IMR-90 (cell line): ENCODE data around the gene GBF1. TPM values are rescaled to one million over a fixed set of nuclear protein-coding genes. Genes with fewer than 3 reads are reported as not detected.

Experiments
- ATAC-seq: fragments of 200-7000 bp; cut with Tn5 transposase; 2 replicates; pipeline ENCODE4 v1.9.1; 2020; ENCODE audit warnings: low read depth, mild to moderate bottlenecking, moderate library complexity
- BruUV-seq: library from RNA; stranded (reverse); fragments of 400-500 nt; replicated peaks from 2 replicates; lab custom pipeline; 2021; lab: Mats Ljungman, UMichigan
- CTCF ChIA-PET: fragments of 300-600 bp; formaldehyde crosslinking; extraction: SDS; loops from one replicate; lab custom pipeline; 2021; ENCODE audit warnings: antibody characterized with exemption; lab: Yijun Ruan, JAX
- POLR2A ChIA-PET: fragments of 300-600 bp; sonication (Branson Sonifier 250); formaldehyde crosslinking; loops from one replicate; lab custom pipeline; 2022; ENCODE audit warnings: antibody characterized with exemption; ENCODE audit not compliant: unreplicated experiment; lab: Charles Lee
- DNase-seq: peaks from one replicate; pipeline ENCODE4 v3.0.0; 2013
- H2AFZ ChIP-seq: replicated peaks from 2 replicates; pipeline ENCODE3; 2013; ENCODE audit warnings: low read length, mild to moderate bottlenecking; ENCODE audit not compliant: poor library complexity
- H2AK5ac ChIP-seq: 2 replicates; pipeline ENCODE4 v1.6.1; 2013; ENCODE audit warnings: low read depth, low read length, inconsistent platforms
- H2AK9ac ChIP-seq: replicated peaks from 2 replicates; pipeline ENCODE3; 2013; ENCODE audit warnings: mild to moderate bottlenecking, low read depth, low read length, moderate library complexity; ENCODE audit not compliant: poor library complexity
- H2BK120ac ChIP-seq: 2 replicates; pipeline ENCODE4 v1.6.1; 2013; ENCODE audit warnings: low read depth, low read length, inconsistent platforms
- H2BK15ac ChIP-seq: 3 replicates; pipeline ENCODE4 v1.6.1; 2013; ENCODE audit warnings: low read depth, low read length, inconsistent platforms
- H2BK20ac ChIP-seq: 2 replicates; pipeline ENCODE4 v1.6.1; 2013; ENCODE audit warnings: low read depth, mild to moderate bottlenecking, inconsistent platforms, low read length, moderate library complexity
- H2BK5ac ChIP-seq: 2 replicates; pipeline ENCODE4 v1.6.1; 2013; ENCODE audit warnings: mild to moderate bottlenecking, low read depth, low read length, inconsistent platforms; ENCODE audit not compliant: poor library complexity, severe bottlenecking
- H3K14ac ChIP-seq: replicated peaks from 2 replicates; pipeline ENCODE4 v1.6.1; 2013; ENCODE audit warnings: low read depth, low read length, inconsistent platforms
- H3K18ac ChIP-seq: 2 replicates; pipeline ENCODE4 v1.6.1; 2013; ENCODE audit warnings: low read depth, low read length, control low read depth
- H3K23ac ChIP-seq: 2 replicates; pipeline ENCODE4 v1.6.1; 2013; ENCODE audit warnings: low read depth, low read length, inconsistent platforms
- H3K27ac ChIP-seq: 2 replicates; pipeline ENCODE4 v1.5.1; 2013; ENCODE audit warnings: mild to moderate bottlenecking, control low read depth, low read length; ENCODE audit not compliant: insufficient read depth
- H3K27me3 ChIP-seq: 2 replicates; pipeline ENCODE4 v1.6.1; 2013; ENCODE audit warnings: low read length; ENCODE audit not compliant: control insufficient read depth, insufficient read depth
- H3K36me3 ChIP-seq: 2 replicates; pipeline ENCODE4 v1.6.1; 2013; ENCODE audit warnings: low read length, mixed read lengths; ENCODE audit not compliant: control insufficient read depth, insufficient read depth
- H3K4ac ChIP-seq: 2 replicates; pipeline ENCODE4 v1.6.1; 2013; ENCODE audit warnings: low read depth, low read length, inconsistent platforms
- H3K4me1 ChIP-seq: 2 replicates; pipeline ENCODE4 v1.6.1; 2013; ENCODE audit warnings: low read length, mixed read lengths; ENCODE audit not compliant: control insufficient read depth, insufficient read depth
- H3K4me2 ChIP-seq: 2 replicates; pipeline ENCODE4 v1.6.1; 2013; ENCODE audit warnings: low read depth, mild to moderate bottlenecking, control low read depth, low read length, moderate library complexity
- H3K4me3 ChIP-seq: 2 replicates; pipeline ENCODE4 v1.5.1; 2013; ENCODE audit warnings: low read depth, mild to moderate bottlenecking, control low read depth, low read length, moderate library complexity; ENCODE audit not compliant: insufficient read depth
- H3K56ac ChIP-seq: 2 replicates; pipeline ENCODE4 v1.6.1; 2013; ENCODE audit warnings: low read length, inconsistent platforms; ENCODE audit not compliant: insufficient read depth; ENCODE audit errors: extremely low read depth
- H3K79me1 ChIP-seq, 2 experiments: 2 replicates each; pipeline ENCODE4 v1.6.1; 2013; ENCODE audit warnings: low read length in 2 of 2, inconsistent platforms in 1 of 2, low read depth in 1 of 2
- H3K9ac ChIP-seq: 2 replicates; pipeline ENCODE4 v1.6.1; 2013; ENCODE audit warnings: low read depth, low read length, control low read depth
- H3K9me1 ChIP-seq: 2 replicates; pipeline ENCODE4 v1.6.1; 2013; ENCODE audit warnings: low read length, inconsistent platforms; ENCODE audit not compliant: insufficient read depth
- H3K9me3 ChIP-seq: 2 replicates; pipeline ENCODE4 v1.6.1; 2013; ENCODE audit warnings: low read length; ENCODE audit not compliant: control insufficient read depth, insufficient read depth
- H4K20me1 ChIP-seq: 2 replicates; pipeline ENCODE4 v1.6.1; 2013; ENCODE audit warnings: low read length, inconsistent platforms; ENCODE audit not compliant: insufficient read depth
- H4K5ac ChIP-seq: 2 replicates; pipeline ENCODE4 v1.6.1; 2013; ENCODE audit warnings: mild to moderate bottlenecking, low read depth, low read length, control low read depth
- H4K8ac ChIP-seq, 2 experiments: 2 replicates each; pipeline ENCODE4 v1.6.1; 2013; ENCODE audit warnings: low read depth in 2 of 2, low read length in 2 of 2, control low read depth in 1 of 2, inconsistent platforms in 1 of 2
- H4K91ac ChIP-seq: 2 replicates; pipeline ENCODE4 v1.6.1; 2013; ENCODE audit warnings: low read depth, low read length, inconsistent platforms; ENCODE audit not compliant: insufficient read depth
- FOS ChIP-seq: fragments of 150-350 bp; IDR thresholded peaks from 2 replicates; pipeline ENCODE4 v1.6.1; 2016; ENCODE audit warnings: low read depth, low read length
- WGBS, 2 experiments: methylation state at CpG; one replicate each; pipeline versions ENCODE4 v1.1.5 to v1.1.7; 2013; ENCODE audit warnings: missing lambda C conversion rate in 2 of 2; ENCODE audit not compliant: insufficient read length in 1 of 2; ENCODE audit errors: extremely low coverage in 2 of 2; 5-methylcytosine and 5-hydroxymethylcytosine counted together
- dilution Hi-C: fragments of 300-500 bp; cut with HindIII; formaldehyde crosslinking; loops from one replicate; pipeline ENCODE4 v1.14.3; 2018; ENCODE audit warnings: low sequenced_read_pairs; ENCODE audit not compliant: unreplicated experiment
- in situ Hi-C: fragments of 300-500 bp; cut with MboI; formaldehyde crosslinking; loops from 3 replicates; pipeline ENCODE4 v1.14.3; 2019; ENCODE audit warnings: low sequenced_read_pairs, inconsistent platforms, mixed read lengths
- intact Hi-C: fragments of 100-400 bp; cut with micrococcal nuclease; formaldehyde crosslinking; loops from 2 replicates; pipeline ENCODE4 v1.10.0; 2022
- polyA plus RNA-seq, 3 experiments: library from polyadenylated mRNA; depleted of rRNA; stranded (reverse); fragments of >200 nt; gene quantifications; 2 replicates each; pipeline ENCODE4 v1.2.3, GENCODE V29; 2012; ENCODE audit warnings: low replicate concordance in 1 of 3
- total RNA-seq: library from RNA; depleted of rRNA; stranded (reverse); fragments of >200 nt; gene quantifications from 2 replicates; pipeline ENCODE4 v1.2.3, GENCODE V29; 2012
- TF ChIP-seq, protein P1 (sequence below): conservative IDR thresholded peaks from 2 replicates; pipeline ENCODE4 v1.5.1; 2012; ENCODE audit warnings: mild to moderate bottlenecking, low read depth, low read length, improper control_type of control experiment
- TF ChIP-seq, protein P2 (sequence below): fragments of 150-350 bp; IDR thresholded peaks from 2 replicates; pipeline ENCODE4 v1.6.1; 2016; ENCODE audit warnings: low read depth, mild to moderate bottlenecking, low read length, moderate library complexity, borderline replicate concordance

GBF1 gene
- total and polyA plus RNA-seq, 2 of the 4 experiments (the other 2 are of a cell fraction) = 38.7 to 40.1 TPM

DNA sequence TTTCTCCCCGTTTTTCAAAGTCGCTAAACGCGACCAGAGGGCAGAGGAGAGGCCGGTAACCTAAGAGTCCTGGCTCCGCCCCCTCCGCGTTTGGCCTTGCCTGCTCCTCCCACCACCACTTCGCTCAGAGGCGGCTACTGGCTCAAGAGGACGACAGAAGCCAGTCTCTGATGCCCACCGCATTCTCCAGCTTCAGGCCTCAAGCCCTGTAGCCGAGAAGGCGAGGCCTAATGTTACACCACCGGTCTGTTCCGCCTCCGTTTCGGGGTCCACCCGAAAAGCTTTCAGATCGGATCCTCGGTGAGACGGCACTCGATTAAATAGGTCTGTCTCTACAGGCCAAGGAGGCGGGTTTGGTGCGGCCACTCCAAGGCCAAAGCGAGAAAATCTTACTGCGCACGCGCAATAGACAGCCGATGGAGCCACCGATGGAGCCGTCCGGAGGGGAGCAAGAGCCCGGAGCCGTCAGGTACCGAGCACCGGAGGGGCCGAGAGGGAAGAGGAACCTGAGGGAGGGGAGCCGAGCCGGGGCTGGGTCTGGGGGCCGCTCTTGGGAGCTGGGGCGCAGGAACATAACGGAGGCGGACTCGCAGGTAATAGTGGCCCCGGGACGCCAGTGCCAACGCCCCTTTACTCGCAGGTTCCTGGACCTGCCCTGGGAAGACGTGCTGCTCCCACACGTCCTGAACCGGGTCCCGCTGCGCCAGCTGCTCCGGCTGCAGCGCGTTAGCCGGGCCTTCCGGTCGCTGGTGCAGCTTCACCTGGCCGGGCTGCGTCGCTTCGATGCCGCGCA is 175.6 kb downstream of the GBF1 start, which contains the start of gene FBXL15 (continued):
- TF ChIP-seq, protein P1, sequence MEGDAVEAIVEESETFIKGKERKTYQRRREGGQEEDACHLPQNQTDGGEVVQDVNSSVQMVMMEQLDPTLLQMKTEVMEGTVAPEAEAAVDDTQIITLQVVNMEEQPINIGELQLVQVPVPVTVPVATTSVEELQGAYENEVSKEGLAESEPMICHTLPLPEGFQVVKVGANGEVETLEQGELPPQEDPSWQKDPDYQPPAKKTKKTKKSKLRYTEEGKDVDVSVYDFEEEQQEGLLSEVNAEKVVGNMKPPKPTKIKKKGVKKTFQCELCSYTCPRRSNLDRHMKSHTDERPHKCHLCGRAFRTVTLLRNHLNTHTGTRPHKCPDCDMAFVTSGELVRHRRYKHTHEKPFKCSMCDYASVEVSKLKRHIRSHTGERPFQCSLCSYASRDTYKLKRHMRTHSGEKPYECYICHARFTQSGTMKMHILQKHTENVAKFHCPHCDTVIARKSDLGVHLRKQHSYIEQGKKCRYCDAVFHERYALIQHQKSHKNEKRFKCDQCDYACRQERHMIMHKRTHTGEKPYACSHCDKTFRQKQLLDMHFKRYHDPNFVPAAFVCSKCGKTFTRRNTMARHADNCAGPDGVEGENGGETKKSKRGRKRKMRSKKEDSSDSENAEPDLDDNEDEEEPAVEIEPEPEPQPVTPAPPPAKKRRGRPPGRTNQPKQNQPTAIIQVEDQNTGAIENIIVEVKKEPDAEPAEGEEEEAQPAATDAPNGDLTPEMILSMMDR = no peak

DNA sequence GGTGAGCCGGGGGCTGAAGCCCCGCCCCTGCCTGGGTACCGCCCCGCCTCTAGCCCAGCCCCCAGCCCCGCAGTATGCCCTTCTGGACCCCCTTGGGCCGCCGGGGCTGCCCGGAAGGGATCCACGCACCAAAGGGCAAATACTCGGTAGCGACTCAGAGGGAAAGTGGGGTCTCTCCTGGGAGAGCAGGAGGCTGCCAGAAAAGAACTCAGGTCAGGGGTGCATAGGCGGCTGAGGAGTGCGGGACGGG is 176.1 kb downstream of the GBF1 start:
- Histone ChIP-seq H3K4me1 (peaks cover 9% of the 10 kb centered on the region), H3K18ac (no peak overlapping the region), H4K5ac (no peak overlapping the region; the same call in 1 of the 2 replicates), H2BK5ac (peak overlapping the region; percentile 58), H3K9ac (peak overlapping the region; percentile 69), H3K79me1 (peaks cover 0 to 33% of the 10 kb centered on the region in 2 experiments; a peak in 2 of 4 replicates), H2AK9ac (peak overlapping the region; percentile 88), H2AK5ac (peak overlapping the region; percentile 43; the same call in 1 of the 2 replicates), H4K20me1 (no peaks in the 10 kb centered on the region), H3K14ac (no peak overlapping the region), H3K36me3 (peaks cover 6% of the 10 kb centered on the region; the same call in 1 of the 2 replicates), H4K91ac (no peak overlapping the region), H3K4ac (peak overlapping the region; percentile 51; the same call in 1 of the 2 replicates), H3K27ac (peak overlapping the region; percentile 63; the same call in 1 of the 2 replicates), H3K23ac (no peak overlapping the region), H3K4me3 (peak overlapping the region; percentile 55), H3K27me3 (peaks cover 13% of the 10 kb centered on the region; the same call in 1 of the 2 replicates), H2BK120ac (no peak overlapping the region), H2BK15ac (no peak overlapping the region), H3K9me3 (no peaks in the 10 kb centered on the region), H3K9me1 (peaks cover 9% of the 10 kb centered on the region; the same call in 1 of the 2 replicates), H2AFZ (peak overlapping the region; percentile 99), H3K56ac (no peak overlapping the region), H4K8ac (peak overlapping the region; percentile 81 to 93; a peak in 2 of 4 replicates), H3K4me2 (peak overlapping the region; percentile 89), H2BK20ac (no peak overlapping the region)
- WGBS, 2 experiments = 1% methylated on average over 12 of the region's 14 CpGs; no CpG with 5 or more reads in 1 of the 2 experiments
- TF ChIP-seq, protein P2, sequence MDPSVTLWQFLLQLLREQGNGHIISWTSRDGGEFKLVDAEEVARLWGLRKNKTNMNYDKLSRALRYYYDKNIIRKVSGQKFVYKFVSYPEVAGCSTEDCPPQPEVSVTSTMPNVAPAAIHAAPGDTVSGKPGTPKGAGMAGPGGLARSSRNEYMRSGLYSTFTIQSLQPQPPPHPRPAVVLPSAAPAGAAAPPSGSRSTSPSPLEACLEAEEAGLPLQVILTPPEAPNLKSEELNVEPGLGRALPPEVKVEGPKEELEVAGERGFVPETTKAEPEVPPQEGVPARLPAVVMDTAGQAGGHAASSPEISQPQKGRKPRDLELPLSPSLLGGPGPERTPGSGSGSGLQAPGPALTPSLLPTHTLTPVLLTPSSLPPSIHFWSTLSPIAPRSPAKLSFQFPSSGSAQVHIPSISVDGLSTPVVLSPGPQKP = no peak
- no peak for TF ChIP-seq FOS
- no peak for ATAC-seq
- CTCF ChIA-PET = interaction anchor here (0.7 to 1.2 kb wide), 2 partner anchors 162 to 310 kb away, joined by 3 read pairs; no protein-coding TSS in a partner anchor
- in situ Hi-C loops (no loop called here), dilution Hi-C loops (no loop called here), intact Hi-C loops (loop anchor here (1.0 kb wide), 2 partner anchors 27 to 58 kb away; no protein-coding TSS in a partner anchor)
- BruUV-seq = no TSS peak
- DNase-seq = no peak
- POLR2A ChIA-PET = interaction anchor here (0.8 kb wide), 1 partner anchor 11 kb away, joined by 17 read pairs; the partner anchor contains the start of gene CUEDC2
